ENCODE measurements around the gene DOCK3. TPM values are rescaled to one million over a fixed set of nuclear protein-coding genes. Genes with fewer than 3 reads are reported as not detected.

The DOCK3 gene
- total and polyA plus RNA-seq, 10 of the 15 experiments (the other 5 are each of a cell fraction or from before 2014, with no cell fraction given): 0.02 to 0.52 (median 0.04) TPM; not detected in 5

DNA sequence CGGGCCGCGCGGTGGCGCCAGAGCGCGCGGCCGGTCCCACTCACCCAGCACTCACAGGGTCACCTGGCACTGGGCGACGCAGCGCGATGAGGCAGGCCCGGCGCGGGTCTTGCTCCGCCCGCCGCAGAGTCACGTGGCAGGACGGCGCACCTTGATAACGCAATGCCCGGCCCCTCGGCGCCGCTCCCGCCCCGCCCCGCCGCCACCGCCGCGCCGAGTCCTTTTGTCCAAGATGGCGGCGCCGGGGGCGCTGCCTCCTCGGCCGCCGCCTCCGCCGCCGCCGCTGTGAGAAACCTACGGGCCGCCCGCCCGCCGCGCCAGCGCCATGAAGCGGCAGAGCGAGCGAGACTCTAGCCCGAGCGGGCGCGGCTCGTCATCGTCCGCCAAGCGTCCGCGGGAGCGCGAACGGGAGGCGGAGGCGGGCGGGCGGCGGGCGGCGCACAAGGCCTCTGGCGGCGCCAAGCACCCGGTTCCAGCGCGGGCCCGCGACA, 716.4 kb downstream of the DOCK3 start, which contains the start of gene RBM15B (continued):
- no peak for TF ChIP-seq MYC (IDR thresholded peaks at IDR 0.05; ENCODE audit: insufficient read depth, insufficient read length, insufficient replicate concordance, low read length, severe bottlenecking)
- no peak for TF ChIP-seq ATF7 (IDR thresholded peaks at IDR 0.05; ENCODE audit: low read depth)
- TF ChIP-seq STAT3 (IDR thresholded peaks at IDR 0.05; ENCODE audit: low read depth, low read length): no peak
- TF ChIP-seq MEF2B (IDR thresholded peaks at IDR 0.05; ENCODE audit: partially characterized antibody, poor library complexity, severe bottlenecking): no peak
- peak; percentile 91 for TF ChIP-seq SIN3A (IDR thresholded peaks at IDR 0.05; ENCODE audit: low read depth, low read length)
- no peak for TF ChIP-seq ZNF24 (IDR thresholded peaks at IDR 0.05)
- no peak for TF ChIP-seq ZNF622 (IDR thresholded peaks at IDR 0.05)

DNA sequence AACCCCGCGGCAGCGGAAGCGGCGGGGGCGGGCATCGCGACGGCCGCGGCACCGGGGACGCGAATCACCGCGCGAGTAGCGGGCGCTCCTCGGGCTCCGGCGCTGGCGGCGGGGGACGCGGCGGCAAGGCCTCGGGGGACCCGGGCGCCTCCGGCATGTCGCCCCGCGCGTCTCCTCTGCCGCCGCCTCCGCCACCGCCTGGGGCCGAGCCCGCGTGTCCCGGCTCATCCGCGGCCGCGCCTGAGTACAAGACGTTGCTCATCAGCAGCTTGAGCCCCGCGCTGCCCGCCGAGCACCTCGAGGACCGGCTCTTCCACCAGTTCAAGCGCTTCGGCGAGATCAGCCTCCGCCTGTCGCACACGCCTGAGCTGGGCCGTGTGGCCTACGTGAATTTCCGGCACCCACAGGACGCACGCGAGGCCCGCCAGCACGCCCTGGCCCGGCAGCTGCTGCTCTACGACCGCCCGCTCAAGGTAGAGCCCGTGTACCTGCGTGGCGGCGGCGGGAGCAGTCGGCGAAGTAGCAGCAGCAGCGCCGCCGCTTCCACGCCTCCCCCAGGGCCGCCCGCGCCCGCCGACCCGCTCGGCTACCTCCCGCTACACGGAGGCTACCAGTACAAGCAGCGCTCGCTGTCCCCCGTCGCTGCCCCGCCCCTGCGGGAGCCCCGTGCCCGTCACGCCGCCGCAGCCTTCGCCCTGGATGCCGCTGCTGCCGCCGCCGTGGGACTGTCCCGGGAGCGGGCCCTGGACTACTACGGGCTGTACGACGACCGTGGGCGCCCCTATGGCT, 717.0 kb downstream of the DOCK3 start:
- in situ Hi-C loops (cut with MboI): loop anchor here (10.0 kb wide), 1 partner anchor 1057 kb away; no protein-coding TSS in a partner anchor
- Histone ChIP-seq H3K4me2 (ENCODE audit: control insufficient read depth, insufficient read depth) (peak overlapping the region; percentile 86), H3K9me3 (replicated peaks; ENCODE audit: control insufficient read depth, insufficient read depth, low read length) (no peaks in the 10 kb centered on the region), H3K4me1 (ENCODE audit: control insufficient read depth, insufficient read depth, low read length) (peaks cover 25% of the 10 kb centered on the region), H3K27me3 (replicated peaks in 1 of 2; ENCODE audit: control insufficient read depth in 2 of 2, insufficient read depth in 2 of 2, low read length in 1 of 2) (no peaks in the 10 kb centered on the region), H3K27ac (ENCODE audit: control insufficient read depth, insufficient read depth) (peak overlapping the region; percentile 73), H3K36me3 (ENCODE audit: control insufficient read depth in 2 of 2, insufficient read depth in 2 of 2, low read length in 1 of 2) (peaks cover 19 to 36% of the 10 kb centered on the region in 2 experiments), H3K4me3 (peak overlapping the region; percentile 83), H2AFZ (ENCODE audit: control insufficient read depth, low read depth, low read length) (peak overlapping the region; percentile 48), H4K20me1 (ENCODE audit: control insufficient read depth, insufficient read depth) (peaks cover 15% of the 10 kb centered on the region; the same call in 1 of the 2 replicates), H3K79me2 (ENCODE audit: control insufficient read depth, insufficient read depth, low read length) (peaks cover 55% of the 10 kb centered on the region), H3K9ac (ENCODE audit: control insufficient read depth, insufficient read depth, low read length) (peak overlapping the region; percentile 84)
- SMC1A ChIA-PET (ENCODE audit: uncharacterized antibody, unreplicated experiment): no interaction called here
- RAD21 ChIA-PET (ENCODE audit: unreplicated experiment): interaction anchor here (1.1 kb wide), 1 partner anchor 108 kb away, joined by 8 read pairs; the partner anchor contains the start of gene DCAF1
- FAIRE-seq (no peak), DNase-seq (ENCODE audit: low read depth, low spot score) (no peak), ATAC-seq (peak; percentile 9; the same call in 2 of the 3 replicates)
- CTCF ChIA-PET: interaction anchor here (1.2 to 3.5 kb wide), 3 partner anchors 43 to 282 kb away, joined by 4 to 25 read pairs (median 8); no protein-coding TSS in a partner anchor
- POLR2A ChIA-PET: interaction anchor here (0.6 kb wide), 1 partner anchor 16 kb away, joined by 3 read pairs; no protein-coding TSS in a partner anchor
- intact Hi-C loops (cut with micrococcal nuclease; ENCODE audit: unreplicated experiment): loop anchor here (1.0 to 5.0 kb wide), 3 partner anchors 106 to 406 kb away; no protein-coding TSS in a partner anchor
- 2% methylated on average over 74 of the region's 115 CpGs for WGBS (ENCODE audit: insufficient coverage, insufficient replicate concordance, low lambda C conversion rate, missing lambda C conversion rate)
- BruUV-seq (replicated peaks): no TSS peak
- TF ChIP-seq TBL1XR1 (IDR thresholded peaks at IDR 0.05; ENCODE audit: low read depth, low read length) (no peak), FOXM1 (IDR thresholded peaks at IDR 0.05; ENCODE audit: low read depth, low read length) (no peak), ATF3 (IDR thresholded peaks at IDR 0.05; ENCODE audit: borderline replicate concordance, extremely low read depth, low read depth, low read length) (no peak), CHD4 (IDR thresholded peaks at IDR 0.05) (no peak), KDM1A (IDR thresholded peaks at IDR 0.05; ENCODE audit: borderline replicate concordance) (no peak), RELB (IDR thresholded peaks at IDR 0.05; ENCODE audit: low read depth) (no peak), BMI1 (IDR thresholded peaks at IDR 0.05; ENCODE audit: borderline replicate concordance) (no peak), BHLHE40 (IDR thresholded peaks at IDR 0.05; ENCODE audit: borderline replicate concordance in 1 of 2, low read depth in 2 of 2, low read length in 1 of 2) (peak in 1 of 2 experiments; percentile 53; a peak in 2 of 4 replicates), CREM (IDR thresholded peaks at IDR 0.05; ENCODE audit: low read depth) (peak; percentile 24; the same call in 1 of the 2 replicates), NKRF (conservative IDR thresholded peaks at IDR 0.05) (peak; percentile 58; the same call in 1 of the 2 replicates), IKZF1 (conservative IDR thresholded peaks at IDR 0.05) (0 out of 2 replicates have a peak, but pooled peaks have one; percentile 14)
